ENCODE data around the gene SSRP1. TPM values are rescaled to one million over a fixed set of nuclear protein-coding genes. Genes with fewer than 3 reads are reported as not detected.
"Not testable (repeated sequence)": the region's sequence is repeated elsewhere in the genome, so short reads cannot be mapped to it uniquely, and the experiment has no call there.

SSRP1 gene
- total RNA-seq, 2 donors from 2014 or later: 41.6 to 54.4 TPM

- DNase-seq (ENCODE audit: low spot score): no peak
- intact Hi-C loops (cut with DNase I): no loop called here
These were observed 27.1 kb downstream of the SSRP1 start for GRCh38 chr11:57308426-57309060.

- no peak for DNase-seq (ENCODE audit: low spot score)
- intact Hi-C loops (cut with DNase I): no loop called here
These were observed 27.9 kb downstream of the SSRP1 start for GRCh38 chr11:57307666-57308270.

GRCh38 chr11:57306940-57307565 lies 28.6 kb downstream of the SSRP1 start:
- no peak for DNase-seq (ENCODE audit: low spot score)
- intact Hi-C loops (cut with DNase I): no loop called here

- DNase-seq (ENCODE audit: low spot score): no peak
- intact Hi-C loops (cut with DNase I): no loop called here
These were observed 29.4 kb downstream of the SSRP1 start for GRCh38 chr11:57306161-57306876.

GRCh38 chr11:57305523-57305922 lies 30.2 kb downstream of the SSRP1 start:
- DNase-seq (ENCODE audit: low spot score): no peak
- intact Hi-C loops (cut with DNase I): no loop called here

- DNase-seq (ENCODE audit: low spot score): no peak
- intact Hi-C loops (cut with DNase I): no loop called here
These were observed 31.6 kb downstream of the SSRP1 start for GRCh38 chr11:57303990-57304579.

- intact Hi-C loops (cut with DNase I): no loop called here
- DNase-seq (ENCODE audit: low spot score): no peak
These were observed 32.3 kb downstream of the SSRP1 start for GRCh38 chr11:57303280-57303989.

- intact Hi-C loops (cut with DNase I): no loop called here
- DNase-seq (ENCODE audit: low spot score): no peak
These were observed 33.2 kb downstream of the SSRP1 start for GRCh38 chr11:57302489-57302888.

GRCh38 chr11:57301711-57302423 lies 33.8 kb downstream of the SSRP1 start:
- intact Hi-C loops (cut with DNase I): no loop called here
- DNase-seq (ENCODE audit: low spot score): no peak

- intact Hi-C loops (cut with DNase I): no loop called here
- no peak for DNase-seq (ENCODE audit: low spot score)
These were observed 34.9 kb downstream of the SSRP1 start for GRCh38 chr11:57300785-57301184.

- intact Hi-C loops (cut with DNase I): no loop called here
- no peak for DNase-seq (ENCODE audit: low spot score)
These were observed 36.4 kb downstream of the SSRP1 start for GRCh38 chr11:57299150-57299737.

- intact Hi-C loops (cut with DNase I): no loop called here
- DNase-seq (ENCODE audit: low spot score): no peak
These were observed 38.5 kb downstream of the SSRP1 start for GRCh38 chr11:57297221-57297620.

GRCh38 chr11:57296205-57296604 lies 39.5 kb downstream of the SSRP1 start:
- DNase-seq (ENCODE audit: low spot score); intact Hi-C loops (cut with DNase I): not testable (repeated sequence)

- intact Hi-C loops (cut with DNase I): no loop called here
These were observed 41.2 kb downstream of the SSRP1 start for GRCh38 chr11:57294225-57295131.

GRCh38 chr11:57290288-57290687 lies 45.4 kb downstream of the SSRP1 start:
- DNase-seq (ENCODE audit: low spot score): no peak
- intact Hi-C loops (cut with DNase I): no loop called here

More at GRCh38 chr11:57294225-57295131, 41.2 kb downstream of the SSRP1 start:
- DNase-seq (ENCODE audit: low spot score): no peak

GRCh38 chr11:57288771-57289579 lies 46.7 kb downstream of the SSRP1 start:
- DNase-seq (ENCODE audit: low spot score): no peak
- intact Hi-C loops (cut with DNase I): no loop called here

Measured in posterior vena cava (tissue), 2 donors.